Eye (tissue), 1 donor: ENCODE data around the gene RIMBP2.

Source experiments
- DNase-seq: peaks from one replicate; pipeline ENCODE4 v3.0.0-alpha.2; 2015

Gene RIMBP2

GRCh38 chr12:130677957-130678558 is 38.0 kb downstream of the RIMBP2 start:
- no peak for DNase-seq

GRCh38 chr12:130675791-130676190 is 40.3 kb downstream of the RIMBP2 start:
- DNase-seq = no peak

- DNase-seq = no peak
Measured at GRCh38 chr12:130675121-130675520, 41.0 kb downstream of the RIMBP2 start.

- DNase-seq = no peak
Measured at GRCh38 chr12:130674676-130675075, 41.4 kb downstream of the RIMBP2 start.

GRCh38 chr12:130673036-130673705 is 42.9 kb downstream of the RIMBP2 start:
- DNase-seq = no peak

- peak; percentile 52 for DNase-seq
Measured at GRCh38 chr12:130672089-130672820, 43.8 kb downstream of the RIMBP2 start.

- peak; percentile 81 for DNase-seq
Measured at GRCh38 chr12:130671556-130671955, 44.5 kb downstream of the RIMBP2 start.

GRCh38 chr12:130669797-130670196 is 46.3 kb downstream of the RIMBP2 start:
- no peak for DNase-seq

GRCh38 chr12:130669205-130669557 is 46.9 kb downstream of the RIMBP2 start:
- no peak for DNase-seq

- DNase-seq = no peak
Measured at GRCh38 chr12:130668286-130669204, 47.6 kb downstream of the RIMBP2 start.

- no peak for DNase-seq
Measured at GRCh38 chr12:130667421-130667960, 48.6 kb downstream of the RIMBP2 start.

GRCh38 chr12:130666645-130667044 is 49.5 kb downstream of the RIMBP2 start:
- DNase-seq = no peak

GRCh38 chr12:130665753-130666152 is 50.3 kb downstream of the RIMBP2 start:
- no peak for DNase-seq

GRCh38 chr12:130664772-130665171 is 51.3 kb downstream of the RIMBP2 start:
- no peak for DNase-seq

- DNase-seq = no peak
Measured at GRCh38 chr12:130664252-130664651, 51.8 kb downstream of the RIMBP2 start.

- DNase-seq = no peak
Measured at GRCh38 chr12:130663514-130663913, 52.6 kb downstream of the RIMBP2 start.

GRCh38 chr12:130661486-130662255 is 54.4 kb downstream of the RIMBP2 start:
- no peak for DNase-seq

- no peak for DNase-seq
Measured at GRCh38 chr12:130661059-130661458, 55.0 kb downstream of the RIMBP2 start.

GRCh38 chr12:130658145-130658911 is 57.8 kb downstream of the RIMBP2 start:
- DNase-seq = no peak

GRCh38 chr12:130656411-130656810 is 59.7 kb downstream of the RIMBP2 start:
- no peak for DNase-seq

- no peak for DNase-seq
Measured at GRCh38 chr12:130655881-130656280, 60.2 kb downstream of the RIMBP2 start.
